Neural cell (in vitro differentiated cells): ENCODE data around the gene KLHL35. TPM values are rescaled to one million over a fixed set of nuclear protein-coding genes. Genes with fewer than 3 reads are reported as not detected.
"Not testable (repeated sequence)": the region's sequence is repeated elsewhere in the genome, so short reads cannot be mapped to it uniquely, and the experiment has no call there.

Source experiments
- H2AFZ ChIP-seq: fragments of 200-600, 300-800 bp; sonication (generic), shearing (Covaris generic); 2 replicates; pipeline ENCODE4 v1.6.0; 2014; ENCODE audit warnings: low read depth, mild to moderate bottlenecking, antibody characterized with exemption, low read length, moderate library complexity
- H3F3A ChIP-seq: fragments of 200-600 bp; shearing (Covaris generic); 2 replicates; pipeline ENCODE4 v1.6.1; 2016; ENCODE audit warnings: mild to moderate bottlenecking, moderate library complexity, mixed read lengths, antibody characterized with exemption, low read length; ENCODE audit not compliant: insufficient read depth, poor library complexity, severe bottlenecking
- H3K27ac ChIP-seq: fragments of 200-600, 300-800 bp; sonication (generic), shearing (Covaris generic); 2 replicates; pipeline ENCODE4 v1.5.1; 2014; ENCODE audit warnings: mild to moderate bottlenecking, low read length, moderate library complexity
- H3K27me3 ChIP-seq: fragments of 300-800, 200-600 bp; sonication (generic), shearing (Covaris generic); 2 replicates; pipeline ENCODE4 v1.6.0; 2014; ENCODE audit warnings: mild to moderate bottlenecking, low read depth, low read length, moderate library complexity; ENCODE audit not compliant: insufficient read depth
- H3K36me3 ChIP-seq: fragments of 300-800, 200-600 bp; sonication (generic), shearing (Covaris generic); 2 replicates; pipeline ENCODE4 v1.5.1; 2014; ENCODE audit warnings: mild to moderate bottlenecking, antibody characterized with exemption, low read length, moderate library complexity; ENCODE audit not compliant: insufficient read depth
- H3K4me2 ChIP-seq: fragments of 300-800, 200-600 bp; sonication (generic), shearing (Covaris generic); 2 replicates; pipeline ENCODE4 v1.6.0; 2014; ENCODE audit warnings: mild to moderate bottlenecking, low read length
- H3K4me3 ChIP-seq: fragments of 300-800, 200-600 bp; sonication (generic), shearing (Covaris generic); 2 replicates; pipeline ENCODE4 v1.5.1; 2014; ENCODE audit warnings: mild to moderate bottlenecking, low read length, moderate library complexity
- H3K79me2 ChIP-seq: fragments of 200-600 bp; shearing (Covaris generic); replicated peaks from 2 replicates; pipeline ENCODE4 v1.6.0; 2014; ENCODE audit warnings: mild to moderate bottlenecking, low read length, moderate library complexity; ENCODE audit not compliant: insufficient read depth
- H3K9ac ChIP-seq: fragments of 300-800, 200-600 bp; sonication (generic), shearing (Covaris generic); 2 replicates; pipeline ENCODE4 v1.6.1; 2016; ENCODE audit warnings: mild to moderate bottlenecking, low read length, mixed read lengths
- H3K9me2 ChIP-seq: fragments of 200-600 bp; shearing (Covaris generic); 2 replicates; pipeline ENCODE4 v1.6.1; 2016; ENCODE audit warnings: mild to moderate bottlenecking, low read length, mixed read lengths; ENCODE audit not compliant: insufficient read depth
- H3K9me3 ChIP-seq: fragments of 200-600, 300-800 bp; sonication (generic), shearing (Covaris generic); 2 replicates; pipeline ENCODE4 v1.6.1; 2016; ENCODE audit warnings: mild to moderate bottlenecking, mixed run types, low read length, moderate library complexity, mixed read lengths
- H4K20me1 ChIP-seq: fragments of 200-600 bp; shearing (Covaris generic); 2 replicates; pipeline ENCODE4 v1.6.1; 2016; ENCODE audit warnings: mild to moderate bottlenecking, mixed run types; ENCODE audit not compliant: insufficient read depth
- CTCF ChIP-seq: fragments of 450-650 bp; IDR thresholded peaks from 2 replicates; pipeline ENCODE4 v1.5.1; 2014; ENCODE audit warnings: antibody characterized with exemption, mild to moderate bottlenecking, moderate library complexity; ENCODE audit not compliant: poor library complexity, severe bottlenecking
- EP300 ChIP-seq: fragments of 450-650 bp; conservative IDR thresholded peaks from 2 replicates; pipeline ENCODE4 v1.6.1; 2014; ENCODE audit warnings: antibody characterized with exemption, mild to moderate bottlenecking, moderate library complexity; ENCODE audit not compliant: poor library complexity, severe bottlenecking
- EZH2 ChIP-seq: fragments of 200-600, 300-800 bp; shearing (Covaris generic), sonication (generic); IDR thresholded peaks from 2 replicates; pipeline ENCODE4 v1.6.1; 2014; ENCODE audit warnings: antibody characterized with exemption, low read length, borderline replicate concordance, mild to moderate bottlenecking; ENCODE audit not compliant: insufficient read depth, poor library complexity, severe bottlenecking
- MXI1 ChIP-seq: fragments of 450-650 bp; conservative IDR thresholded peaks from 2 replicates; pipeline ENCODE4 v1.6.1; 2014; ENCODE audit warnings: antibody characterized with exemption, mild to moderate bottlenecking; ENCODE audit not compliant: poor library complexity, severe bottlenecking
- POLR2AphosphoS5 ChIP-seq: IDR thresholded peaks from 2 replicates; pipeline ENCODE4 v1.6.1; 2012
- RAD21 ChIP-seq: fragments of 450-650 bp; conservative IDR thresholded peaks from 2 replicates; pipeline ENCODE4 v1.6.1; 2014; ENCODE audit warnings: antibody characterized with exemption, mild to moderate bottlenecking, moderate library complexity
- REST ChIP-seq: IDR thresholded peaks from 2 replicates; pipeline ENCODE4 v1.6.1; 2012; ENCODE audit warnings: borderline replicate concordance
- SMC3 ChIP-seq: fragments of 450-650 bp; conservative IDR thresholded peaks from 2 replicates; pipeline ENCODE4 v1.6.1; 2014; ENCODE audit warnings: antibody characterized with exemption, mild to moderate bottlenecking, moderate library complexity; ENCODE audit not compliant: poor library complexity
- TAF1 ChIP-seq: IDR thresholded peaks from 2 replicates; pipeline ENCODE4 v1.6.1; 2012; ENCODE audit warnings: low read depth
- polyA plus RNA-seq: library from polyadenylated mRNA; depleted of rRNA; stranded (reverse); fragments of >200 nt; gene quantifications from 2 replicates; pipeline ENCODE4 v1.2.3, GENCODE V29; 2014

KLHL35 gene
- polyA plus RNA-seq, 1 donor from 2014 or later: 17.0 TPM

- Histone ChIP-seq H3K9me2 (no peaks in the 10 kb centered on the region), H3K27me3 (no peaks in the 10 kb centered on the region), H4K20me1 (no peaks in the 10 kb centered on the region), H3K27ac (no peak overlapping the region), H3K79me2 (no peaks in the 10 kb centered on the region), H2AFZ (no peak overlapping the region), H3K9ac (no peak overlapping the region), H3K36me3 (no peaks in the 10 kb centered on the region), H3K4me3 (no peak overlapping the region), H3F3A (no peaks in the 10 kb centered on the region), H3K9me3 (no peaks in the 10 kb centered on the region), H3K4me2 (no peak overlapping the region)
- TF ChIP-seq POLR2AphosphoS5: no peak
- TF ChIP-seq EP300: no peak
- no peak for TF ChIP-seq SMC3
- no peak for TF ChIP-seq EZH2
- TF ChIP-seq TAF1: no peak
These were observed 52.1 kb downstream of the KLHL35 start for GRCh38 chr11:75380716-75381420.

GRCh38 chr11:75380245-75380644, 52.8 kb downstream of the KLHL35 start:
- no peaks in the 10 kb centered on the region for H3K9me3 ChIP-seq
- H3K9me2 ChIP-seq: no peaks in the 10 kb centered on the region
- TF ChIP-seq EP300 (no peak), POLR2AphosphoS5 (no peak), EZH2 (no peak), CTCF (no peak), TAF1 (no peak), SMC3 (no peak), REST (no peak), MXI1 (no peak), RAD21 (no peak)
- no peak overlapping the region for H3K27ac ChIP-seq
- no peak overlapping the region for H3K4me3 ChIP-seq
- H3K36me3 ChIP-seq: no peaks in the 10 kb centered on the region
- H3K4me2 ChIP-seq: no peak overlapping the region
- no peak overlapping the region for H3K9ac ChIP-seq
- H4K20me1 ChIP-seq: no peaks in the 10 kb centered on the region
- H3K27me3 ChIP-seq: no peaks in the 10 kb centered on the region
- H3K79me2 ChIP-seq: no peaks in the 10 kb centered on the region
- no peaks in the 10 kb centered on the region for H3F3A ChIP-seq
- H2AFZ ChIP-seq: no peak overlapping the region

- not testable (repeated sequence) for H3K9me3 ChIP-seq, H2AFZ ChIP-seq, H4K20me1 ChIP-seq, H3K4me3 ChIP-seq, H3K9me2 ChIP-seq, H3K4me2 ChIP-seq, H3K36me3 ChIP-seq, H3K9ac ChIP-seq, H3K27me3 ChIP-seq, H3K79me2 ChIP-seq, H3K27ac ChIP-seq, H3F3A ChIP-seq
These were observed 54.2 kb downstream of the KLHL35 start for GRCh38 chr11:75378776-75379175.
